PC-9 (cell line): Measurements from ENCODE around the gene ZFAND3. TPM values are rescaled to one million over a fixed set of nuclear protein-coding genes. Genes with fewer than 3 reads are reported as not detected.

Experiments
- BruUV-seq: library from RNA; stranded (reverse); fragments of 400-500 nt; replicated peaks from 2 replicates; lab custom pipeline; 2021; lab: Mats Ljungman, UMichigan
- CTCF ChIA-PET: fragments of 300-600 bp; sonication (Branson Sonifier 250); formaldehyde crosslinking; loops from one replicate; lab custom pipeline; 2022; ENCODE audit warnings: antibody characterized with exemption; lab: Charles Lee
- POLR2A ChIA-PET: fragments of 300-600 bp; sonication (Branson Sonifier 250); formaldehyde crosslinking; loops from one replicate; lab custom pipeline; 2022; ENCODE audit warnings: antibody characterized with exemption; ENCODE audit not compliant: unreplicated experiment; lab: Charles Lee
- DNase-seq, 2 experiments: peaks; one replicate each; pipeline versions ENCODE4 v3.0.0 to v3.0.0-alpha.2; 2015 to 2022; ENCODE audit warnings: mixed read lengths in 1 of 2
- H2AFZ ChIP-seq: fragments of 200-600 bp; sonication (generic); 2 replicates; pipeline ENCODE4 v1.8.1; 2017; ENCODE audit warnings: antibody characterized with exemption
- H3F3A ChIP-seq: fragments of 200-600 bp; sonication (generic); 2 replicates; pipeline ENCODE4 v1.8.1; 2017; ENCODE audit warnings: antibody characterized with exemption, mild to moderate bottlenecking, low read depth; ENCODE audit not compliant: insufficient read depth
- H3K27ac ChIP-seq: fragments of 200-600 bp; sonication (generic); 2 replicates; pipeline ENCODE4 v1.6.1; 2016; ENCODE audit warnings: mixed run types
- H3K27me3 ChIP-seq: fragments of 200-600 bp; sonication (generic); 2 replicates; pipeline ENCODE4 v1.6.1; 2016; ENCODE audit warnings: low read depth, mixed run types; ENCODE audit not compliant: insufficient read depth
- H3K36me3 ChIP-seq: fragments of 200-600 bp; sonication (generic); 2 replicates; pipeline ENCODE4 v1.6.1; 2016; ENCODE audit warnings: low read depth, mixed run types
- H3K4me1 ChIP-seq: fragments of 200-600 bp; sonication (generic); replicated peaks from 2 replicates; pipeline ENCODE4 v1.6.1; 2016; ENCODE audit warnings: mixed run types; ENCODE audit not compliant: insufficient read depth
- H3K4me2 ChIP-seq: fragments of 200-600 bp; sonication (generic); 2 replicates; pipeline ENCODE4 v1.6.1; 2017; ENCODE audit warnings: mixed run types
- H3K4me3 ChIP-seq: fragments of 200-600 bp; sonication (generic); 2 replicates; pipeline ENCODE4 v1.6.1; 2016; ENCODE audit warnings: mixed run types
- H3K79me2 ChIP-seq: fragments of 200-600 bp; sonication (generic); 2 replicates; pipeline ENCODE4 v1.6.1; 2017; ENCODE audit warnings: low read depth, mixed run types
- H3K9me2 ChIP-seq: fragments of 200-600 bp; sonication (generic); 2 replicates; pipeline ENCODE4 v1.8.1; 2017; ENCODE audit warnings: mild to moderate bottlenecking; ENCODE audit not compliant: insufficient read depth
- H3K9me3 ChIP-seq: fragments of 200-600 bp; sonication (generic); 2 replicates; pipeline ENCODE4 v1.8.1; 2016; ENCODE audit warnings: low read depth; ENCODE audit not compliant: insufficient read depth
- H4K20me1 ChIP-seq: fragments of 200-600 bp; sonication (generic); 2 replicates; pipeline ENCODE4 v1.8.1; 2017; ENCODE audit not compliant: insufficient read depth
- EZH2 ChIP-seq: fragments of 200-600 bp; sonication (generic); IDR thresholded peaks from 2 replicates; pipeline ENCODE4 v1.8.0; 2017; ENCODE audit warnings: antibody characterized with exemption, low read depth
- intact Hi-C: fragments of 100-400 bp; cut with micrococcal nuclease; formaldehyde crosslinking; loops from one replicate; pipeline ENCODE4 v1.10.0; 2022; ENCODE audit not compliant: unreplicated experiment
- total RNA-seq: library from RNA; stranded (reverse); gene quantifications from 2 replicates; pipeline ENCODE4 v1.2.3, GENCODE V29; 2021
- TF ChIP-seq, protein P1 (sequence below): fragments of 200-600 bp; sonication (generic); conservative IDR thresholded peaks from 2 replicates; pipeline ENCODE4 v1.6.1; 2017; ENCODE audit warnings: mixed run types, antibody characterized with exemption, mild to moderate bottlenecking, moderate library complexity

ZFAND3 gene
- total RNA-seq, 1 experiment from 2014 or later: 46.8 TPM

DNA sequence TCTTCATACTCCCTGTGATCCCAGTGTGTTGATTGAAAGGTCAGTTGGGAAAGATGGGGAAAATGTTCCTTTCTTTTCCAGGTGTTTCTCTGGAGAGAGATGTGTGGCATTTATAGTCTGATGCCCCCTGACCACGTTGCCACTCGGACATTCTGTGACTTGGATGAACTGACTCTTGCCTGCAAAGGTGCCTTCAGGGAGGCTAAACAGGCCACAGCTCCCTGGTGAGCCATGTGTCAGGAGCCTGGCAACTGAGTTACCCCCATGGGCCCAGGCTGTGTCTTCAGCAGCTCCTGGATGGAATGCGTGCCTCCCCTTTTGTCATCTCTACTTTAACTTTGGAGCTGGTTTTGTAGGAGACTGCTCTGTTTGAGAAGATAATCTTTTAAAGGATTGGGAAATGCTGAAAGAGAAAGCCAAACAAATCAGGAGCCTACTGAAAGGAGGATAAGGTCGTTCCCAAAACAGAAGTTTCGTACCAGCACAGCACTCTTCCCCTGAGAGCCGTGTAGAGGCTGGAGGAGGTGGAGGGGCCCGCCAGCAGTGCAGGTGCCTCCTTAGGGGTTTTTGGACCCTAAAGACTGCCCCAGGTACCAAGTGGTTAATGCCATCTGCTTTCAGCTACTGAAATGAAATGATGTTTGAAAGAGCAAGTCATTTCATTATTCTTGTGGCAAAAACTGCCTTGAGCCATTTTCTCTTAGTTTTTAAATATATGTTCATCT, 322.8 kb downstream of the ZFAND3 start:
- H3K36me3 ChIP-seq: no peaks in the 10 kb centered on the region
- ChIA-PET POLR2A (interaction anchor here (0.6 kb wide), 1 partner anchor 651 kb away, joined by 4 read pairs; no protein-coding TSS in a partner anchor), CTCF (no interaction called here)
- intact Hi-C loops: no loop called here
- TF ChIP-seq, protein P1, sequence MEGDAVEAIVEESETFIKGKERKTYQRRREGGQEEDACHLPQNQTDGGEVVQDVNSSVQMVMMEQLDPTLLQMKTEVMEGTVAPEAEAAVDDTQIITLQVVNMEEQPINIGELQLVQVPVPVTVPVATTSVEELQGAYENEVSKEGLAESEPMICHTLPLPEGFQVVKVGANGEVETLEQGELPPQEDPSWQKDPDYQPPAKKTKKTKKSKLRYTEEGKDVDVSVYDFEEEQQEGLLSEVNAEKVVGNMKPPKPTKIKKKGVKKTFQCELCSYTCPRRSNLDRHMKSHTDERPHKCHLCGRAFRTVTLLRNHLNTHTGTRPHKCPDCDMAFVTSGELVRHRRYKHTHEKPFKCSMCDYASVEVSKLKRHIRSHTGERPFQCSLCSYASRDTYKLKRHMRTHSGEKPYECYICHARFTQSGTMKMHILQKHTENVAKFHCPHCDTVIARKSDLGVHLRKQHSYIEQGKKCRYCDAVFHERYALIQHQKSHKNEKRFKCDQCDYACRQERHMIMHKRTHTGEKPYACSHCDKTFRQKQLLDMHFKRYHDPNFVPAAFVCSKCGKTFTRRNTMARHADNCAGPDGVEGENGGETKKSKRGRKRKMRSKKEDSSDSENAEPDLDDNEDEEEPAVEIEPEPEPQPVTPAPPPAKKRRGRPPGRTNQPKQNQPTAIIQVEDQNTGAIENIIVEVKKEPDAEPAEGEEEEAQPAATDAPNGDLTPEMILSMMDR: no peak
- TF ChIP-seq EZH2: no peak
- H3K4me3 ChIP-seq: no peak overlapping the region
- H3K9me3 ChIP-seq: no peaks in the 10 kb centered on the region
- H2AFZ ChIP-seq: no peak overlapping the region
- DNase-seq: no peak
- peaks cover 11% of the 10 kb centered on the region for H4K20me1 ChIP-seq
- H3K27me3 ChIP-seq: no peaks in the 10 kb centered on the region
- H3F3A ChIP-seq: no peaks in the 10 kb centered on the region
- H3K27ac ChIP-seq: no peak overlapping the region
- no peaks in the 10 kb centered on the region for H3K9me2 ChIP-seq
- BruUV-seq: no TSS peak
- no peak overlapping the region for H3K4me2 ChIP-seq
- H3K4me1 ChIP-seq: no peaks in the 10 kb centered on the region
- H3K79me2 ChIP-seq: peaks cover 4% of the 10 kb centered on the region; the same call in 1 of the 2 replicates

DNA sequence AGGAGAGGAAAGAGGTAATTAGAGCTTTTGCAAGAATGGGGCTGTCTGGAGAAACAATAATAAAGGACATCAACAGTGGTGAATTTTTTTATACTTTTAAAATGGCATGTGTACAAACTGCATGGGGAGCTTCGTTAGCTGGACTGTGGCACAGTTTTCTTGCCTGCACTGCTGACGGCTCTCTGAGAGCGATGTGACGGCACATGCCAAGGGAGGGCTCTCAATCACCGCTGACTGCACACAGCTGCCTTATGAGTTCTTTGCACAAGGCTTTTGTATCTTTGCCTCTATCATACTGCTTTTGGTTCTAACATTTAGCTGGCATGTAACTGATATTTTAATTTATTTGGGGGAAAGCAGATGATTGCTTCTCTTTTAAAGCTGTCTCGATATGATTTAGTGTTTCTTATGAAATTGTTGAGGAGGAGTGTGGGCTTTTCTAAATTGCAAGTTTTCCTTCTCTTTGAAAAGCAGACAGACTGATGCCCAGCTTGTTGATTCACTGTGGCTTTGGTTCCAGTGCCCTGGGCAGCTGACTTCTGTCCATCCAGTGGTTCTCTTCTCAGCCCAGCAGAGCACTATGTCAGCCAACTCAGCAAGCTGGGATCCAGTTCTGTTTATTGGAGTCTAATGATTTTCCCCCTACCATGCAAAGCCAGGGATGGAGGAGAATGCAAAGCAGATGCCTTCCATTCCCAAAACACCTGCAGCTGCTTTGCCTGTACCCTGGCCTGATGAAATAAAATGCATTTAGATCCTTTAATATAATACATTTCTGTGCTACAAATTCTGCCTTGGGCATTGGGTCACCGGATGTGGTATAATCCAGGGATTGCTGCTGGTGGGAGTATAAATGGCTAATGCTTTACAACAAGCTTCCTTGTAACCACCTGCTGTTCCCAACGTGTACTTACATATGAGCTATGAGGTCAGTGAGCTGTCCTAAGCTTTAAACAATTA, 323.9 kb downstream of the ZFAND3 start:
- Histone ChIP-seq H3K4me1 (no peaks in the 10 kb centered on the region), H4K20me1 (peaks cover 17% of the 10 kb centered on the region), H3K27me3 (no peaks in the 10 kb centered on the region), H3K79me2 (peaks cover 4% of the 10 kb centered on the region; the same call in 1 of the 2 replicates), H3K9me2 (no peaks in the 10 kb centered on the region), H3F3A (no peaks in the 10 kb centered on the region), H3K4me2 (no peak overlapping the region), H2AFZ (no peak overlapping the region), H3K36me3 (no peaks in the 10 kb centered on the region), H3K9me3 (no peaks in the 10 kb centered on the region), H3K4me3 (no peak overlapping the region), H3K27ac (no peak overlapping the region)
- TF ChIP-seq, protein P1: no peak
- no peak for TF ChIP-seq EZH2
- no TSS peak for BruUV-seq
- no peak for DNase-seq
- ChIA-PET CTCF (interaction anchor here (0.6 to 0.7 kb wide), 2 partner anchors 76 to 757 kb away, joined by 3 to 4 read pairs; no protein-coding TSS in a partner anchor), POLR2A (no interaction called here)
- intact Hi-C loops: no loop called here

- H3K27ac ChIP-seq: no peak overlapping the region
- DNase-seq: no peak
- H3K79me2 ChIP-seq: peaks cover 4% of the 10 kb centered on the region; the same call in 1 of the 2 replicates
- no peak overlapping the region for H2AFZ ChIP-seq
- BruUV-seq: no TSS peak
- no peaks in the 10 kb centered on the region for H3K4me1 ChIP-seq
- H3F3A ChIP-seq: no peaks in the 10 kb centered on the region
- H3K4me3 ChIP-seq: no peak overlapping the region
- intact Hi-C loops: no loop called here
- ChIA-PET CTCF (no interaction called here), POLR2A (no interaction called here)
- H3K27me3 ChIP-seq: no peaks in the 10 kb centered on the region
- H3K36me3 ChIP-seq: no peaks in the 10 kb centered on the region
- no peaks in the 10 kb centered on the region for H3K9me2 ChIP-seq
- no peaks in the 10 kb centered on the region for H3K9me3 ChIP-seq
- no peak for TF ChIP-seq EZH2
- TF ChIP-seq, protein P1: no peak
- H3K4me2 ChIP-seq: no peak overlapping the region
- H4K20me1 ChIP-seq: peaks cover 19% of the 10 kb centered on the region
Measured at GRCh38 chr6:38144365-38144945, 324.9 kb downstream of the ZFAND3 start.
